Measurements from ENCODE around the gene RRAD. TPM values are rescaled to one million over a fixed set of nuclear protein-coding genes. Genes with fewer than 3 reads are reported as not detected.

RRAD gene
- total RNA-seq, 2 donors from 2014 or later, result 8.3 TPM; not detected in 1

- H3K4me1 ChIP-seq, result peaks cover 15% of the 10 kb centered on the region
- WGBS, 2 donors, result 50 to 58% methylated on average over 7 to 9 of the region's 9 CpGs
These were observed 4.2 kb downstream of the RRAD start for GRCh38 chr16:66920924-66921680.

GRCh38 chr16:66920299-66920590, 5.1 kb downstream of the RRAD start:
- Histone ChIP-seq H3K36me3 (replicated peaks in 1 of 2; ENCODE audit: insufficient read depth in 1 of 2, low read depth in 2 of 2) (no peaks in the 10 kb centered on the region), H3K4me3 (no peak overlapping the region), H3K9me3 (no peaks in the 10 kb centered on the region), H3K27ac (no peak overlapping the region), H3K4me1 (peaks cover 7% of the 10 kb centered on the region), H3K27me3 (peaks cover 0 to 6% of the 10 kb centered on the region in 2 donors)
- TF ChIP-seq POLR2A (IDR thresholded peaks at IDR 0.05), result no peak
- no peak for TF ChIP-seq CTCF (IDR thresholded peaks at IDR 0.05)
- intact Hi-C loops (cut with DNase I), result no loop called here
- no peak for ATAC-seq
- WGBS, 2 donors, result 25 to 48% methylated on average over 2 of the region's 2 CpGs
- no peak for DNase-seq

More at GRCh38 chr16:66920924-66921680, 4.2 kb downstream of the RRAD start:
- Histone ChIP-seq H3K36me3 (replicated peaks in 1 of 2; ENCODE audit: insufficient read depth in 1 of 2, low read depth in 2 of 2) (no peaks in the 10 kb centered on the region), H3K9me3 (no peaks in the 10 kb centered on the region), H3K4me3 (no peak overlapping the region), H3K27me3 (peaks cover 0 to 12% of the 10 kb centered on the region in 2 donors), H3K27ac (no peak overlapping the region)
- DNase-seq (no peak), ATAC-seq (no peak)
- TF ChIP-seq POLR2A (IDR thresholded peaks at IDR 0.05), result no peak
- TF ChIP-seq CTCF (IDR thresholded peaks at IDR 0.05), result no peak
- intact Hi-C loops (cut with DNase I), result no loop called here

DNA sequence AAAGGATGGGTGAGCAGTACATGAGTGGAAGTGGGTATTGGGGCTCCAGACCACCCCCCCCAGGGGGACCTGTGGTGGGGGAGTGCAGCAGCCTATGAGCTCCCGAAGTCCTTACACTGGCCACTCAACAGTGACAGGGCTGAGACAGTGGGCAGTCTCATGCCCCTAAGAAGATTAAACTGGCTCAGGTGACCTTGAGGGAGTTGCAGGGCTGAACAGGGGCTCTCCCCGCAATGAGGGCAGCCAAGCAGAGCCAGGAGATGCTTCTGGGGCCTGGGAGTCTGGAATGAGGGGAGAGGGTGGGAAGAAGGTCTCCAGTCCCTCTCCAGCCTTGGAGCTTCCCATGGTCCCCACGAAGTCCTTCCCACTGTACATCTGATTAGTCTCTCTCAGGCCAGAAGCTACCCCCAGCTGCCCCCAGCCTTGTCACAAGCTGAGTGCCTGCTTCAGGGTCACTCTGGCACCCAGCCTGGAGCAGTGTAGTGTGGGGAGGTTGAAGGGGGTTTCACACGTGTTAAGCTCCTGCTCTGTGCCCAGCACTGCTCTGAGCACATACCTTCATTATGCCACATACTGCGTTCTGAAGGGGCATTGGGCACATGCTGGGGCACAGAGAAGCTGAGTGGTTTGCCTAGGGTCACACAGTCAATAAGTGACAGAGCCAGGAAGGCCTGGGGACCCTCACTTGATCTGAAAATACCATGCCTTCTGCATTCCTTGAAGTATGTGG, 5.6 kb downstream of the RRAD start:
- intact Hi-C loops (cut with DNase I), result no loop called here
- WGBS, 2 donors, result 50 to 54% methylated on average over 1 to 5 of the region's 5 CpGs

GRCh38 chr16:66918803-66919568, 6.3 kb downstream of the RRAD start, which contains the start of gene CDH16:
Gene CDH16, minus strand, starts transcription at chr16:66918885. Its CDS starts 820 bp downstream, at chr16:66918065.
- WGBS, 2 donors, result 47 to 69% methylated on average over 4 to 5 of the region's 7 CpGs
- DNase-seq (no peak), ATAC-seq (no peak)
- H3K36me3 ChIP-seq (replicated peaks in 1 of 2; ENCODE audit: insufficient read depth in 1 of 2, low read depth in 2 of 2), result no peaks in the 10 kb centered on the region
- H3K27me3 ChIP-seq, result peaks cover 0 to 2% of the 10 kb centered on the region in 2 donors
- H3K4me3 ChIP-seq, result no peak within 1 kb of the TSS
- intact Hi-C loops (cut with DNase I), result no loop called here
- TF ChIP-seq CTCF (IDR thresholded peaks at IDR 0.05) (no peak), POLR2A (IDR thresholded peaks at IDR 0.05) (no peak)
- H3K27ac ChIP-seq, result no peak within 1 kb of the TSS
- H3K4me1 ChIP-seq, result no peaks in the 10 kb centered on the region
- no peaks in the 10 kb centered on the region for H3K9me3 ChIP-seq

More for the DNA sequence above, 5.6 kb downstream of the RRAD start:
- Histone ChIP-seq H3K4me1 (peaks cover 2% of the 10 kb centered on the region), H3K4me3 (no peak overlapping the region), H3K36me3 (replicated peaks in 1 of 2; ENCODE audit: insufficient read depth in 1 of 2, low read depth in 2 of 2) (no peaks in the 10 kb centered on the region), H3K9me3 (no peaks in the 10 kb centered on the region), H3K27me3 (peaks cover 0 to 4% of the 10 kb centered on the region in 2 donors), H3K27ac (no peak overlapping the region)
- DNase-seq (no peak), ATAC-seq (no peak)
- TF ChIP-seq POLR2A (IDR thresholded peaks at IDR 0.05) (no peak), CTCF (IDR thresholded peaks at IDR 0.05) (no peak)

Measured in body of pancreas (tissue), 4 donors.